HG03432 (cell line): Measurements from ENCODE around the gene MDK.

ENCODE experiments used
- ATAC-seq: cut with Tn5 transposase; IDR thresholded peaks from one replicate; pipeline ENCODE4 v1.9.1; 2021; ENCODE audit warnings: mild to moderate bottlenecking, moderate library complexity; ENCODE audit not compliant: unreplicated experiment

The MDK gene, protein sequence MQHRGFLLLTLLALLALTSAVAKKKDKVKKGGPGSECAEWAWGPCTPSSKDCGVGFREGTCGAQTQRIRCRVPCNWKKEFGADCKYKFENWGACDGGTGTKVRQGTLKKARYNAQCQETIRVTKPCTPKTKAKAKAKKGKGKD

DNA sequence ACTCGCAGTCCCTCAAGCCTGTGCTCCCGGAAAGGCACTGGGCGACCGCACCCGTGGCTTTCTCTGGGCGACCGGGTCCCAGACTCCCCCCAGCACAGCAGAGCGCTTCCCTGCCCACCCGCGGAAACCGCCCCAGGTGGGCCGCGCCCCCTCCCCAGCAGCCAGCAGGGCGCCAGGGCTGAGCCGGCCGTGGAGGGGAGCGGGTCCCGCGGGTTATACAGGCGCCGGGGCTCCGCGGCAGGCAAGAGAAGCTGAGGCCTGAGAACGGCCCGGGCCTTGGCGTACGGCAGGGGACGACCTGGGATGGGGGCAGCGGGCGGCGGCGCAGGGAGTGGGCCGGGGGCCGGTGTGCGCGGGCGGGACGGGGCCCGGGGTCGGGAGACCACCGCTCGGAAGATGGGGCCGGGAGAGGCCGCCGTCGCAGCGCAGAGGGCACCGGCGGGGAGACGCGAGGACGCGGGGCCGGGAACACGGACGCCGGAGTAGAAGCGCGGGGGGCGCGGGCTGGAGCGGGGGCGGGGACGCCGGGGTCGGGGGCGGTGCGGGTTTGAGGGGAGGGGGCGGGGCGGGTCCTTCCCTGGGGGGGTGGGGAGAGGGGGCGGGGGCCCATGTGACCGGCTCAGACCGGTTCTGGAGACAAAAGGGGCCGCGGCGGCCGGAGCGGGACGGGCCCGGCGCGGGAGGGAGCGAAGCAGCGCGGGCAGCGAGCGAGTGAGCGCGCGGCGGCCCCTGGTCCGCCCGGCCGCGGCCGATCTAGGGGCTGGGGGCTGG, at the start of gene MDK:
TSS of gene MDK (plus strand) at position 622 of the 771 bp plus-strand sequence. CDS start 389 bp downstream, outside the sequence.
- peak; percentile 18 for ATAC-seq

DNA sequence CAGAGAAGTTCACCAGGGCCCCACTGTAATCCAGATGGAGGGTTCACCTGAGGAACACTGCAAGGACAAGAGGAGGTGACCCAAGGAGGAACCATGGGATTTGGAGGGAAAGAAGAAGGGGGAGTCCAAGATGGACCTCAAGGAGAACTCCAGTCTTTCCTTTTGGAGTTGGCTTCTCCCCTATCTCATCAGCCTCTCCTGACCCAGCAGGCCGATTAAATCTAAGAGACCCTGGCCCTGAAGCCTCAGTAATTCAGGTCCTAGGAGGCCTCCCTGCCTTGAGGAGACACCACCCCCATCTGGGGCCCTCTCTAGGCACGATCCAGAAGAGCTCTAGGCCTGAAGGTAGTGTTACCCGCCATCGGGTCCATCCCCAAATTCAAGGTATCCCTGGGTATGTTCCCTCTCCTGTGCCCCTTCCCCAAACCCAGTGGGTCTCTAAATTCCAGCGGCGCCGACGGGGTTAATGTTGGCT, 49.3 kb upstream of the MDK start:
- ATAC-seq, result no peak

DNA sequence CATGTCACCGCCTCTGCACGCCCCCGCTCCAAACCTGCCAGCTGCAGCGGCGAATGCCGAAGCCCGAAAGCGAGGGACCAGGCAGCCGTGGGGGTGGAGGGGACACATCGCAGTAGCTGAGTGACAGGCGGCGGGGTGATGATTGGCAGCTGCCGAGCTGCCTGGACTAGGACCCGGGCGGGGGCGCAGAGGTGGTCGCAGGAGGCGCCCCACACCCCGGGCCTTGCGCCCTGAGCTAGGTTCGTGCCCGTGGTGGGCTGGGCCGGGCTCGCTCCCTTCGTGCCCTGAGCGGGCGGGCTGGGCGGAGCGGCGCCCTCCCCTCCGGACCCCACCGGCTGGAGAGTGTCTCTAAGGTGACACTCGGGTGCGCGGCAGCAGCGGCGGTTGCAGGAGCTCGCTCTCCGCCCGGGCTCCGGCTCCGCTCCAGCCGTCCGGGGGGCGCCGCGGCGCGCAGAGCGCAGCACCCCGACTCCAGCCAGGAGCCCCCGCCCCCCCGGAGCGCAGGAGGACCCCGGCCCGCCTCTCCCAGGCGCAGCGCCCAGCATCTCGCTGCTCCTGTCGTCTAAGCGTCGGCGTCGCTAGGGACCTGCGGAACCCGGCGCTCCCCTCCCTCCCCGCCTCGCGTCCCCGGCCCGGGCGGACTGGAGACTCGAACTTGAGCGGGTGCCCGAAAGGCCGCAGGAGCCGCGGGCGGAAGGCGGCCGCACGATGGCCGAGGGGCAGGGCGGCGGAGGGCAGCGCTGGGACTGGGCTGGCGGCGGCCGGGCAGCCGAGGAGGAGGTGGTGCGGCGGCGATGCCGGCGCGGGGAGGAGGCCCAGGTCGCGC, 48.7 kb upstream of the MDK start:
- ATAC-seq, result no peak

DNA sequence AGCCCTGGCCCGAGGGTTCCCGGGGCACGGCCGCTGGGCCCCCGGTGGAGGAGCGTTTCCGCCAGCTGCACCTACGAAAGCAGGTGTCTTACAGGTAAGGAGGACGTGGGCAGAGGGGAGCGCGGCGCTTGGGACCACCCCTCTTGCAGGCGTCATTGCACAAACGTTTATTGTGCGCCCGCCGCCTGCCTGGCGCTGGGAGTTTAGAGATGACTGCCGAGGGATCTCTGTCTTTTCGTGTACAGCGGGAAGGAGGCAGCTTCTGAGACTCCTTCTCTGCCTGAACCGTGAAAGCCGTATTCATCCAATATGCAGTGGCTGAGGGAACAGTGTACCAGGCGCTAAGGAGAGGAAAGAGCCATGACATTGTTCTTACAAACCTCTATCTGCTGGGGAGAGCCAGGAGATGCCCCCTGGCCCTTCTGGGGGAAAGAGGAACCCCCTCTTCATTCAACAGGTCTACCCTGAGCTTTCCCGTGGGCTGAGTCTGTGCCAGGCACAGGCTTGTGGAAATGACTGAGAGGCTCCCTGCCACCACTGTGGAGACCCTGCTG, 48.0 kb upstream of the MDK start:
- no peak for ATAC-seq

DNA sequence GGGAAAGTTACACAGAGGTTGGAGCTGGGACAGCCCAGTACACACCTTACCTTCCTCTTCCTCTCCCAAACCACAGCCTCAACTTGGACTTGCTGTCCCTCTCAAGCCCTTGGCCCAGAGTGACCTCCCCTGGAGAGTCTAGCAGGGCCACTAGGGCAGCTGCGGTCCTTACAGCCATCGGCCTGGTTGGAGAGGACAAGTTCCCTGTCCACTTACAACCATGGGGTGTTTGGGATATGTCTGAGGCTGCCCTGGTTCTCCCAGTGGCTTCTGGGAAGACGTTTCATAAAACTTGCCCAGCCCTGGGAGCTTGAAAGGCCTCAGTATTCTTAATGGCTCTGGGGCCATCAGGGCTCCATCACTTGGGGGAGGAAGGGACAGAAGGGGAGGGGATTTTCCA, 47.3 kb upstream of the MDK start:
- ATAC-seq, result no peak

DNA sequence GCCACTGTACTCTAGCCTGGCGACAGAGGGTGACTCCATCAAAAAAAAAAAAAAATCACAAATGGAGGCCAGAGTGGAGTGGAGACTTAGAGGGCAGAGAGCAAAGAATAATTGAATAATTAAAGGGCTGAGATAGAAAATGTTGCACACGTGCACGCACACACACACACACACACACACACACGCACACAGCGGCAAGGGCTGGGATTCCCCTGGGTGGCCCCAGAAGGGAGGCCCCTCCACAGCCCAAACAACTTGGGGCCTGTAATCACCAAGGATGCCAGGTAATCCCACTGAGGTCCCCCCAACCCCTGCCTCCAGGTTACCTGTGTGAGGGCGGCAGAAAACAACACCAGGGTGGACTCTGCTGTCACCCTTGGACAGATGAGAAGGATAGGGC, 46.2 kb upstream of the MDK start:
- ATAC-seq, result no peak

DNA sequence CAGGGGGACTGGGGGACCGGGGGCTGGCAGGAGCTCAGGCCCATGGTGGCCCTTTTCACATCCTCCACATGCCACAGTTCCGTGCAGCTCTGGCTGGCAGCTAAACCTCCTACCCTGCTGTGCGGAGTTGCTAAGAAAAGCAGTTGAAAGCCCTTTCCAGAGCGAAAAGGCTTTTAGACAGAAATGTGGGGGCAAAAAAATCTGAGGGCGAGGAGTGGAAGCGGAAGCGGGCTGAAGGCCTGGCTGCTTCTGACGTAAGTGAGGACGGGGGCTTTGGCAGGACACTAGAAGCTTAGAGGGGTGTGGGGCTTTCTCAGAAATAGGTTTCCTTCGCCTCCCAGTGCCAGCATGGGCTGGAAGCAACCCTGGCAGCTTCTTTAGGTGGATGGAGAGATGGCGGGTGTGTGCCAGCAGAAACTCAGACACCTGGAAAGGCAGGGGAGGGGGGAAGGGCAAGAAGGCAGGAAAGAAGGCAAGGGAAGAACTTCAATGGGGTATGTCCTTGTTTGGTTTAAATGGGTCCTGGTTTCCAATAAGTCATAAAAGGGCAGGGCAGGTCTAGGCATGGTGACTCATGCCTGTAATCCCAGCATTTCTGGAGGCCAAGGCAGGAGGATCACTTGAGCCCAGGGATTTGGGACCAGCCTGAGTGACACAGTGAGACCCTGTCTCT, 45.4 kb upstream of the MDK start:
- no peak for ATAC-seq

DNA sequence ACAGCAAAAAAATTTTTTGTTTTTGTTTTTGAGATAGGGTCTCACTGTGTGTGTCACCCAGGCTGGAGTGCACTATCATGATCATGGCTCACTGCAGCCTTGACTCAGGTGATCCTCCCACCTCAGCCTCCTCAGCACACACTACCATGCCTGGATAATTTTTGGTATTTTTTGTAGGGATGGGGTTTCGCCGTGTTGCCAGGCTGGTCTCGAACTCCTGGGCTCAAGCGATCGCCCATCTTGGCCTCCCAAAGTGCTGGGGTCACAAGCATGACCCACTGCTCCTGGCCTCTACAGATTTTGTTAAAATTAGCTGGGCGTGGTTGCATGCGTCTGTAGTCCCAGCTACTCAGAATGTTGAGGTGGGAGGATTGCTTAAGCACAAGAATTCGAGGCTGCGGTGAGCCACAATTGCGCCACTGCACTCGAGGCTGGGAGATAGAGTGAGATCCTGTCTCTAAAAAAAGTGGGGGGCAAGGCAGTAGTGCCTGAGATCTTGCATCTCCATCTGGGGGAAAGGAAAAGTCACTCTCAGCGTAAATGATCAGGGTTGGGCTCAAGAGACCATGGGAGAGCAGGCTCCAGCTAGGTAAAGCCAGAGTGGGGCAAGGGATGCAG, 44.8 kb upstream of the MDK start:
- no peak for ATAC-seq

DNA sequence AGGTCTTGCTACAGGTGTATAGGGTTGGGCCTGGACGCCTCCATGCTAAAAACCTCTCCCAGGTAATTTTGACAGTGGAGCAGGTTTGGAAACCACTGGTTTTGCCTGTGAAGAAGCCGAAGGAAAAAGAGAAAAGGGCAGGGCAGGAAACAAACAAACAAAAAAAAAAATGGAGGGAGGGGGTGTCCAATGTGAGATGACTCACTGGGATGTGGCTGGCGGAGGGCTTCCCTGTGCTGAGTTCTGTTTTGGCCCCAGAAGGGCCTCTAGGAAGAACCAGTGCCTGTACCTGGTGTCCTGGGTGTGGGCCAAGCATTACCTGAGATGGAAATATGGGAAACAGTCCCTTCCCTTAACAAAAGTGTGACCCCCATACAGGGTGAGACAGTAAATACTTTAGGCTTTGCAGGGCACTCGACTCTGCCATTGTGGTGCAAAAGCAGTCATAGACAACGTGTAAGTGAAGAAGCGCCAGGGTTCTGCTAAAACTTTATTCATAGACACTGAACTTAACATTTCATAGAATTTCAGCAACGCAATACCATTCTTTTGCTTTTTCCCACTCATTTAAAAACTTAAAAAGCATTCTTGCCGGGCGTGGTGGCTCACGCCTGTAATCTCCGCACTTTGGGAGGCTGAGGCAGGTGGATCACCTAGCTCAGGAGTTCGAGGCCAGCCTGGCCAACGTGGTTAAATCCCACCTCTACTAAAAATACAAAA, 43.7 kb upstream of the MDK start:
- no peak for ATAC-seq

DNA sequence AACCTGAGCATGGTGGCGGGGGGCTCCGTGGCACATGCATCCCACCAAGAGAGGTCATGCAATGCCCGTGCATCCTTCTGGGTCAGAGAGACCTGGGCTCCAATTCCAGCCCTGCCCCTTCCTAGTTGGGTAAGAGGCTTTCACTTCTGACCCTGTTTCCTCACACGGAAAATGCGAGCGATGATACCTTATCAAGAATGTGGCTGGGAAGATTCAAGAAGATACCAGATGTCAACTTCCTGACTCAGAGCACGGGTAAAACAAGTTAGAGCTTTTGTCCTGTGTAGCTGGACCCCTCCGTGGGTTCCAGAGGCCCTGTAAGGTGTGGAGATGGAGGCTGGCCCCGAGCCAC, 42.9 kb upstream of the MDK start:
- ATAC-seq, result no peak

DNA sequence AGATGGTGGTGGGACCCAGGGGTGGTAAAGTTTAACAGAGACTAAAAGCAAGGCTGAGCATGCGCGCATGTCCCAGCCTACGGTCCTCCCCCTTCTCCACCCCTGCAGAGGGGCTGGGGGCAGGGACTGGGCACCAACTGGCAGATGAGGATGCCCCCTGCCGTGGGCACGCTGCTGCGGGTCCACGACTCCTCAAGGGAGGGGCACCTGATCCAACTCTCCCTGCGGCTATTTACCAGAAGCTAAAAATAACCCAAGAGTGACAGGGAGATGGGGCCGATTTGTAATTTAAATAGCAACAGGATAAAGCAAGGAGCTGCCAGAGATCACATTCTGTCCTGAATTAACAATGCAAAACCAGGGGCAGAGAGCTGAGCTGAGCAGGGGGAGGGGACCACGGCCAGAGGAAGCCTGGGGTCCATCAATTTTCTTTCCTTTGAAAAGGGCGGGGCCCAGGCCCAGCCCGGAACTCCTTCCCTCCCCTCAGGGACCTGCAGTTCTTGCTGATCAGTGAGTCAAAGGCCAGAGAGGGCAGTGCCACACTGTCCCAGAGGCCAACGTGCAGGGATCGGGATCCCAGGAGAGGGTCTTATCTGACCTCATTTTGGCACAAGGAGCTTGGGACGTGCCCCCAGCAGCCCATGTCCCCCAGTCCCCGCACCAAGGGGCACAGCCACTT, 42.3 kb upstream of the MDK start:
- ATAC-seq, result no peak

DNA sequence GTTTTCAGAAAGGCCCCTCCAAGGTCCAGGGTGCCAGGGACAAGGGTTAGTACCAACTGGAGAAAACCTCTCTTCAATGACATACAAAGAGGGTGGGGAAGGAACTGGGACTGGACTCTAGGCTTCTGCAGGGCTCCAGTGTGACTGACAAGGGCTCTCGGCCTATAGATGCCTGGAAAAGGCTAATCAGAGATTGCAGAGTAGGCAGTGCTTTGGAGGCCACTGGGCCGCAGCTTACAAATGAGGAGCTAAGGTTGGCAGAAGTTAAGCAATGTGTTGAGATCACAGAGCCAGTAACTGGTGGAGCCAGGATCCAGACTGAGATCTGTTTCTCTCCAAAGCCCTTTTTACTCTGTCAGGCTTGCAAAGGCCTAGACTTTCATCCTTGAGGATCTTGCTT, 41.7 kb upstream of the MDK start:
- ATAC-seq, result no peak

DNA sequence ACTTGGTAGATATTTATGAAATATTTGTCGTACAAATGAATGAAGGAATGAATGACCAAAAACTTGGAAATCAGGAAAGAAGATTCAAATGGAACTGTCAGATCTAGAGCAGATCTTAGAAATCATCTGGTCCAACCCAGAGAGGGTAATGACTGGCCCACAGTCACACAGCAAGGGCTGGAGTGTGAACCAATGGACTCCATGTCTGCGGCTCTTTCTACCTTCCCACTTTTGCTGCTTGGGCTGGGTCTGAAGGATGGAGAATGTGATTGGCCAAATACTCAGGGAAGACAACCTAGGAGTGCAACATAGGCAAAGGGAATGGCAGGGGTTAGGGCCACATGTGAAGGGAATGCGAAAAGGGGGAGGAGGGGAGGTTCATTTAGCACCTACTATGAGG, 40.0 kb upstream of the MDK start:
- no peak for ATAC-seq

DNA sequence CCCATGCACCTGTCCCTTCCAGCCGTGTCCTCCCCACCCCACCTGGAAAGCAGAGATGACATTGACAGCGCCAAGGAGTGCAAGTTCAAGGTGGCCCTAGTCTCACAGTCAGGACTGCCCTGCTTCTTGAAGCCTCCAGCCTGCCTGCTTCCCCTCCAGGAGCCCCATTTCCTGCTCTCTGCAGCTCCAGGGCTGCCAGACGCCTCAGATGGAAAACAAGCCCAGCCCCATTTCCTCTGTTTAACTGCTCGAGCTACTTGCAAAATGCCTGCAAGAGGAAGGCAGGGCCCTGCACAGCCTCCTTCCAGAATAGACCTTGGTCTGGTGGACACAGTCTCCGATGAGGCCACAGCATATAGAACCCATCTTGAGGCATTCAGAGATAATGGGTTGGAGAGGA, 39.2 kb upstream of the MDK start:
- no peak for ATAC-seq

DNA sequence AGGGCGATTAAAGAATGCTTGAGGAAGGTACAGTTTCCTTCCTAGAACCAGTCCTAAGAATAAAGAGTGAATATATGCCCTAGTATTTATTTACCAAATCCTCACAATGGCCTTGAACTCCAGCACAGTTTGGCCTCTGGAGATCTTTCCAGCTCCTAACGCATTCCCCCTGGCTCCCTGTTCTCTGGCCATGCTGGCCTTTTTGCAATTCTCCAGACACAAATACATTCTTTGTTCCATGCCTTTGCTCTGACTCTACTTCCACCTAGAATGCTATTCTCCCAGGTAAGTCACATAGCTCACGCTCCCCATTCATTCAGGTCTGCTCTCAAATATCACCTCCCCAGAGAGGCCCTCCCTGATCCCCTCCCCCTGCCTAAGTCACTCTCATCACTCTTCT, 37.9 kb upstream of the MDK start:
- ATAC-seq, result no peak

DNA sequence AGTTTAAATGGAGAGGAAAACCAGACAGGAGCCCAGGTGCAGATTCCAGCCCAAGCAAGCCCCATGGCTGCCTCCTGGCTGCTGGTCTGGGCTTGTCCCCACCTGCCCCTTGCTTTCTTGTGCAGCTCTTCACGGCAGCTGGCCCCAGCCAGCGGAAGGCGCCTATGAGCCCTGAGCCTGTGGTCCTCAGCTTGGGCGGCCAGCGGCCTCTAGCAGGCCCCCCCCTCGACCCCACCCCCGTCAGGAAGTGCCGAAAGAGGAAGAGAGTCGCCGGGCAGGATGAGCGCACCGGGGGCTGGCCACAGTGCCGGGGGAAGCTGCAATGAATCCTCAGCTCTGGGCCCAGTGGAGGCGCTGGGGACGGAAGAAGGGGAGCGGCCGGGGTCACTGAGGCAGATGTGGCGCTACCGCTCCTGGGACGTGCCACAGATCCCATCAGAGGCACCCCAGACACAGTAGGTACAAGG, 36.3 kb upstream of the MDK start:
- peak; percentile 23 for ATAC-seq

DNA sequence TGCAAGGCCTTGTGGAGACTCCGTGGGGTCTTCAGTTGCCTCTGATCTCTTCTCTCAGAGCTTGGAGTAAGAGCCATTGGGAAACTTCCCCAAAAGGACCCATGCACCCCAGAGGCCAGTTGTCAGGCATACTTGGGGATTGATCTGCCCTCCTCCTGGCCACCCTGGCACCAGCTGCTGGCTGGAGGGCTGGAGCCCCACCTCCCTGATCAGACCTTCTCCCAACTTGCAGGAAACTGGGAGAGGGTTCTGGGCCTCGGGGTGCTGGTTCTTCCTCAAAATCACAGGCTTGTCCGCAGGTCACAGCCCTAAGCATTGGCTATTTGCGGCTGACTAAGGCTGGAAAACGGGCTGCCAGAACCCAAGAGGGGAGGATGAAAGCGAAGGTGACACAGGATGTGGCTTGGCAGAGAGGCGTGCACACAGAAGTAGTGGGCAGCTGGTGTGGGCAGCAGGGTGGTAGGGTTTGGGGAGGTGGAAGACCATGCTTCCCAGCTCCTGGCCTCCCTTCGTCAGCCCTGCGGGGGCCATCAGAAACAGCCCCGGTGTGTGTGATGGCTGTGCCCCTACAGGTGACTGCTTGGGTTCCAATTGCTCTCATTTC, 35.5 kb upstream of the MDK start:
- ATAC-seq, result no peak

DNA sequence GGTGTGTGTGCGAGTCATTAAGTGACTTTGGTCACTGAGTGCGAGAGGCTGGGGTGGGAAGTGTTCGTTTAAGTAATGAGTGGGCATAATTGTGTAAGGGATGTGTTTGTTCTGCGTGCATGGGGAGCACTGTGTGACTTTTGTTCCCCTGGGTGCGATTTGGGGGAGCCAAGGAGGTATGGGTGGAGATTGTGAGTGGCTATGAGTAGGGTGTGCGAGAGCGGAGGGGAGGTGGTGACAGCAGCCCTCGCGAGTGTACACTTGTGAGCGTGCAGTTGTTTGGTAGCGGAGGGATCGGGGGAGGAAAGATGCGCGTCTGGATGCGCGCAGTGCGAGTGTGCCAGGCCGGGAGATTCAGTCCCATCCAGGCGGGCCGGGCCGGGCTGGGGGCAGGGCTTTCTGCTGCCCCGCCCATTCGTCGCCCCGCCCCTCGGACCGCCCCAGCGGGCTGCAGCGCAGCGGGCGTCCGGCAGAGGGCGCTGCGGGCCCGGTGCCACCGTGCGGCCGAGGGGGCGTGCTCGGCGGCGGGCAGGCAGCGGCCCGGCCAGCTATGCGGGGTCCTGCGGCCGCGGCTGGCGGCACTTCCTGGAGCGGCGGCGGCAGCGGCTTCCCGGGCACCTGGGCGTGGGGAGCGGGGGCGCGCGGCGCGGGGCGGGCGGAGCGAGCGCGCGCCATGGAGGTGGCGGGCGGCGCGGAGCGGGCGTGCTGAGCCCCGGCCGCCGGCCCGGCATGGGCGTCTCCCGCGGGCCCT, 34.4 kb upstream of the MDK start, which contains the start of gene DGKZ:
TSS of gene DGKZ (plus strand) at position 578 of the 751 bp plus-strand sequence. CDS start 197 bp downstream, outside the sequence.
- ATAC-seq, result peak; percentile 64
